CD14-positive monocyte (primary cell): ENCODE data around the gene EPHB6. TPM values are rescaled to one million over a fixed set of nuclear protein-coding genes. Genes with fewer than 3 reads are reported as not detected.

ENCODE experiments used
- DNase-seq, 3 donors: peaks; one replicate each; pipeline ENCODE4 v3.0.0-alpha.2; 2011 to 2022
- H2AFZ ChIP-seq: 2 replicates; pipeline ENCODE4 v1.6.0; 2012; ENCODE audit warnings: mild to moderate bottlenecking, low read depth, low read length, inconsistent platforms; ENCODE audit not compliant: insufficient read depth, poor library complexity, severe bottlenecking
- H3K27ac ChIP-seq, 2 donors: 1 replicate in 1 of 2; 2 replicates in 1 of 2; pipeline ENCODE4 v1.5.1; 2012 to 2013; ENCODE audit warnings: low read length in 2 of 2, control low read depth in 1 of 2, inconsistent platforms in 1 of 2, low read depth in 1 of 2, mild to moderate bottlenecking in 1 of 2
- H3K27me3 ChIP-seq, 2 donors: one replicate each; pipeline versions ENCODE4 v1.6.0 to v1.6.1; 2011 to 2013; ENCODE audit warnings: low read length in 2 of 2; ENCODE audit not compliant: control insufficient read depth in 2 of 2, insufficient read depth in 2 of 2
- H3K36me3 ChIP-seq, 2 donors: replicated peaks in 1 of 2; 1 replicate in 1 of 2; 2 replicates in 1 of 2; pipeline versions ENCODE4 v1.5.1 to v1.6.1; 2012 to 2013; ENCODE audit warnings: low read length in 2 of 2, control low read depth in 1 of 2, inconsistent platforms in 1 of 2, mild to moderate bottlenecking in 1 of 2; ENCODE audit not compliant: insufficient read depth in 2 of 2, control insufficient read depth in 1 of 2
- H3K4me1 ChIP-seq, 2 donors: 1 replicate in 1 of 2; 2 replicates in 1 of 2; pipeline versions ENCODE4 v1.5.1 to v1.6.1; 2012 to 2013; ENCODE audit warnings: low read length in 2 of 2, control low read depth in 1 of 2, inconsistent platforms in 1 of 2, mild to moderate bottlenecking in 1 of 2, moderate library complexity in 1 of 2; ENCODE audit not compliant: insufficient read depth in 2 of 2, control insufficient read depth in 1 of 2
- H3K4me2 ChIP-seq: replicated peaks from 2 replicates; pipeline ENCODE3; 2012; ENCODE audit warnings: low read length, moderate library complexity, mild to moderate bottlenecking; ENCODE audit not compliant: poor library complexity, severe bottlenecking; ENCODE audit errors: extremely low read depth
- H3K4me3 ChIP-seq, 3 experiments: fragments of 200-600 bp in 1 of 3; sonication (generic) in 1 of 3; replicated peaks in 1 of 3; 1 replicate in 2 of 3; 2 replicates in 1 of 3; pipeline ENCODE4 v1.5.1; 2011 to 2013; ENCODE audit warnings: low read length in 3 of 3, mild to moderate bottlenecking in 3 of 3, control low read depth in 2 of 3, low read depth in 2 of 3, inconsistent platforms in 1 of 3, moderate library complexity in 1 of 3
- H3K79me2 ChIP-seq: 2 replicates; pipeline ENCODE4 v1.6.0; 2012; ENCODE audit warnings: mild to moderate bottlenecking, control low read depth, inconsistent platforms, low read length, moderate library complexity; ENCODE audit not compliant: insufficient read depth
- H3K9ac ChIP-seq: 2 replicates; pipeline ENCODE4 v1.6.0; 2017; ENCODE audit warnings: low read length, mild to moderate bottlenecking; ENCODE audit not compliant: insufficient read depth, poor library complexity, severe bottlenecking
- H3K9me3 ChIP-seq, 2 donors: replicated peaks in 1 of 2; 1 replicate in 1 of 2; 2 replicates in 1 of 2; pipeline versions ENCODE4 v1.5.1 to v1.6.1; 2012 to 2013; ENCODE audit warnings: low read length in 2 of 2, control low read depth in 1 of 2; ENCODE audit not compliant: control insufficient read depth in 1 of 2, insufficient read depth in 1 of 2
- H4K20me1 ChIP-seq: 2 replicates; pipeline ENCODE4 v1.6.0; 2012; ENCODE audit warnings: mild to moderate bottlenecking, low read length, control low read depth, moderate library complexity; ENCODE audit not compliant: insufficient read depth
- H3K27ac Mint-ChIP-seq, 7 donors: one replicate each; pipeline ENCODE4 v1.8.0; 2020; ENCODE audit warnings: mild to moderate bottlenecking in 7 of 7, mixed read lengths in 7 of 7, moderate library complexity in 6 of 7, inconsistent platforms in 2 of 7
- H3K27me3 Mint-ChIP-seq, 3 donors: one replicate each; pipeline ENCODE4 v1.8.0; 2021 to 2022; ENCODE audit warnings: low read depth in 3 of 3, mild to moderate bottlenecking in 3 of 3, mixed read lengths in 3 of 3, moderate library complexity in 3 of 3, inconsistent platforms in 1 of 3
- H3K36me3 Mint-ChIP-seq, 2 donors: one replicate each; pipeline ENCODE4 v1.8.0; 2020; ENCODE audit warnings: mixed read lengths in 2 of 2, inconsistent platforms in 1 of 2, mild to moderate bottlenecking in 1 of 2
- H3K4me1 Mint-ChIP-seq: one replicate; pipeline ENCODE4 v1.8.0; 2020; ENCODE audit warnings: mild to moderate bottlenecking, mixed read lengths
- H3K4me3 Mint-ChIP-seq, 2 donors: one replicate each; pipeline ENCODE4 v1.8.0; 2020; ENCODE audit warnings: mild to moderate bottlenecking in 2 of 2, mixed read lengths in 2 of 2, moderate library complexity in 1 of 2
- H3K9me3 Mint-ChIP-seq, 7 donors: one replicate each; pipeline ENCODE4 v1.8.0; 2020 to 2022; ENCODE audit warnings: mixed read lengths in 7 of 7, mild to moderate bottlenecking in 6 of 7, moderate library complexity in 6 of 7, inconsistent platforms in 2 of 7
- WGBS: methylation state at CpG from one replicate; pipeline ENCODE4 v1.1.5; 2013; ENCODE audit warnings: missing lambda C conversion rate; ENCODE audit not compliant: insufficient coverage; 5-methylcytosine and 5-hydroxymethylcytosine counted together
- intact Hi-C, 2 donors: fragments of 100-400 bp; cut with micrococcal nuclease; formaldehyde crosslinking; loops; one replicate each; pipeline versions ENCODE4 v1.15.0 to v1.15.1; 2023
- polyA plus RNA-seq, 3 donors: library from polyadenylated mRNA; depleted of rRNA in 1 of 3; unstranded in 2 of 3; stranded (reverse) in 1 of 3; fragments of 300-500 nt in 2 of 3; fragments of >200 nt in 1 of 3; fragmentation: Illumina TruSeq in 2 of 3; gene quantifications; 1 replicate in 2 of 3; 2 replicates in 1 of 3; pipeline ENCODE4 v1.2.3, GENCODE V29; 2012 to 2021
- TF ChIP-seq, protein P1 (sequence below): fragments of 200-600 bp; IDR thresholded peaks from one replicate; pipeline ENCODE4 v1.8.0; 2022; ENCODE audit warnings: antibody characterized with exemption, mild to moderate bottlenecking

Gene EPHB6
- polyA plus RNA-seq, 3 donors = 7.9 to 18.2 (median 9.3) TPM

DNA sequence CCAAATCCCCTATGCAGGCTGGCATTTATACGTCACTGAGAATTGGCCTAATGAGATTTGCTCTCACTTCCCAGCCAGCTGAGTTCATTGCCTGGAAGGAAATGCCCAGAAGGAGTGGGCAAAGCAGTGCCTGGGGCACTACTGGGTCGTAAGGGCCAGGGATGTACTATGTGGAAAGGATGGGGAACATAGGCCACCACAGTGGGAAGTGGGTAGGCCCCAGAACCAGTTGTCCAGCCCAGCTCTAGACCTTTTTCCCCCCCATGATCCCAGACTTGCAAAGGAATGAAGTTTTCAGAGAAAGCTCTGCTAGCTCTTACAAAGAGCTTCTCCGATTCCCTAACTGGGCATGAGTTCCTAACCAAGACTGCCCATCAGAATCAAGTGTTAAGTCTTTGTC is 64.8 kb downstream of the EPHB6 start:
- H3K9ac ChIP-seq = no peak overlapping the region
- no peaks in the 10 kb centered on the region for H3K4me1 Mint-ChIP-seq
- H3K27me3 ChIP-seq = no peaks in the 10 kb centered on the region
- H3K27ac ChIP-seq = no peak overlapping the region
- no peaks in the 10 kb centered on the region for H3K79me2 ChIP-seq
- TF ChIP-seq, protein P1, sequence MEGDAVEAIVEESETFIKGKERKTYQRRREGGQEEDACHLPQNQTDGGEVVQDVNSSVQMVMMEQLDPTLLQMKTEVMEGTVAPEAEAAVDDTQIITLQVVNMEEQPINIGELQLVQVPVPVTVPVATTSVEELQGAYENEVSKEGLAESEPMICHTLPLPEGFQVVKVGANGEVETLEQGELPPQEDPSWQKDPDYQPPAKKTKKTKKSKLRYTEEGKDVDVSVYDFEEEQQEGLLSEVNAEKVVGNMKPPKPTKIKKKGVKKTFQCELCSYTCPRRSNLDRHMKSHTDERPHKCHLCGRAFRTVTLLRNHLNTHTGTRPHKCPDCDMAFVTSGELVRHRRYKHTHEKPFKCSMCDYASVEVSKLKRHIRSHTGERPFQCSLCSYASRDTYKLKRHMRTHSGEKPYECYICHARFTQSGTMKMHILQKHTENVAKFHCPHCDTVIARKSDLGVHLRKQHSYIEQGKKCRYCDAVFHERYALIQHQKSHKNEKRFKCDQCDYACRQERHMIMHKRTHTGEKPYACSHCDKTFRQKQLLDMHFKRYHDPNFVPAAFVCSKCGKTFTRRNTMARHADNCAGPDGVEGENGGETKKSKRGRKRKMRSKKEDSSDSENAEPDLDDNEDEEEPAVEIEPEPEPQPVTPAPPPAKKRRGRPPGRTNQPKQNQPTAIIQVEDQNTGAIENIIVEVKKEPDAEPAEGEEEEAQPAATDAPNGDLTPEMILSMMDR = no peak
- intact Hi-C loops = no loop called here
- H3K36me3 ChIP-seq = no peaks in the 10 kb centered on the region
- 100% methylated on average over 2 of the region's 3 CpGs for WGBS
- no peaks in the 10 kb centered on the region for H4K20me1 ChIP-seq
- H3K4me3 Mint-ChIP-seq = no peak overlapping the region
- peaks cover 0 to 2% (median 0%) of the 10 kb centered on the region in 7 donors for H3K9me3 Mint-ChIP-seq
- no peak overlapping the region for H2AFZ ChIP-seq
- peaks cover 2 to 16% (median 2%) of the 10 kb centered on the region in 3 donors for H3K27me3 Mint-ChIP-seq
- no peak overlapping the region for H3K4me2 ChIP-seq
- H3K4me1 ChIP-seq = no peaks in the 10 kb centered on the region
- no peaks in the 10 kb centered on the region for H3K9me3 ChIP-seq
- H3K4me3 ChIP-seq = no peak overlapping the region
- DNase-seq = no peak
- H3K36me3 Mint-ChIP-seq = no peaks in the 10 kb centered on the region
- no peak overlapping the region for H3K27ac Mint-ChIP-seq

Other genes starting within 250 kb of the EPHB6 start
- gene PRSS1, start 105.6 kb upstream of the EPHB6 start, polyA plus RNA-seq = not detected
- gene PRSS2, start 84.1 kb upstream of the EPHB6 start, polyA plus RNA-seq = not detected
- gene TRPV6, start 30.7 kb downstream of the EPHB6 start, polyA plus RNA-seq = under 1 TPM in 1 of 3 donors, not detected in 2; 0.44 TPM
- not detected for gene TRPV5, start 78.7 kb downstream of the EPHB6 start, polyA plus RNA-seq
- under 1 TPM in 1 of 3 donors, not detected in 2; 0.84 TPM for gene LLCFC1, start 84.4 kb downstream of the EPHB6 start, polyA plus RNA-seq
- 1 to 10 TPM in 1 of 3 donors, not detected in 2; 2.5 TPM for gene KEL, start 107.3 kb downstream of the EPHB6 start, polyA plus RNA-seq
- gene OR9A2, start 172.1 kb downstream of the EPHB6 start, polyA plus RNA-seq = not detected
- not detected for gene OR6V1, start 197.3 kb downstream of the EPHB6 start, polyA plus RNA-seq